Glutamatergic neuron (in vitro differentiated cells): Measurements from ENCODE around the gene PTPRN2. TPM values are rescaled to one million over a fixed set of nuclear protein-coding genes. Genes with fewer than 3 reads are reported as not detected.

Source experiments
- DNase-seq: peaks from one replicate; pipeline ENCODE4 v3.0.0; 2022
- H3K27ac Mint-ChIP-seq: one replicate; pipeline ENCODE4 v1.8.0; 2020; ENCODE audit warnings: mild to moderate bottlenecking, mixed read lengths, inconsistent platforms; ENCODE audit not compliant: unreplicated experiment
- H3K27me3 Mint-ChIP-seq: one replicate; pipeline ENCODE4 v1.8.0; 2020; ENCODE audit warnings: mild to moderate bottlenecking, moderate library complexity, mixed read lengths, inconsistent platforms; ENCODE audit not compliant: unreplicated experiment
- H3K36me3 Mint-ChIP-seq: one replicate; pipeline ENCODE4 v1.8.0; 2020; ENCODE audit warnings: mild to moderate bottlenecking, mixed read lengths, inconsistent platforms; ENCODE audit not compliant: unreplicated experiment
- H3K4me1 Mint-ChIP-seq: one replicate; pipeline ENCODE4 v1.8.0; 2020; ENCODE audit warnings: mild to moderate bottlenecking, low read depth, mixed read lengths, inconsistent platforms; ENCODE audit not compliant: unreplicated experiment
- H3K4me3 Mint-ChIP-seq: one replicate; pipeline ENCODE4 v1.8.0; 2020; ENCODE audit warnings: mild to moderate bottlenecking, mixed read lengths, inconsistent platforms; ENCODE audit not compliant: unreplicated experiment
- H3K9me3 Mint-ChIP-seq: one replicate; pipeline ENCODE4 v1.8.0; 2020; ENCODE audit warnings: mild to moderate bottlenecking, moderate library complexity, mixed read lengths, inconsistent platforms; ENCODE audit not compliant: unreplicated experiment
- CTCF ChIP-seq: fragments of 200-600 bp; sonication (generic); IDR thresholded peaks from one replicate; pipeline ENCODE4 v1.5.0; 2021; ENCODE audit not compliant: partially characterized antibody, unreplicated experiment
- total RNA-seq: library from RNA; stranded (reverse); fragmentation: NEBNext Ultra II Directional; extraction: Animal tissue kit (Norgen Biotek cat#: 25700); gene quantifications from one replicate; pipeline ENCODE4 v1.2.1, GENCODE V29; 2021; ENCODE audit not compliant: unreplicated experiment

The PTPRN2 gene
- total RNA-seq, 1 donor from 2014 or later: 49.0 TPM

- no peak overlapping the region for H3K27ac Mint-ChIP-seq
- DNase-seq: no peak
- no peak for TF ChIP-seq CTCF
- peaks cover 2% of the 10 kb centered on the region for H3K27me3 Mint-ChIP-seq
- H3K36me3 Mint-ChIP-seq: no peaks in the 10 kb centered on the region
- peaks cover 11% of the 10 kb centered on the region for H3K9me3 Mint-ChIP-seq
- H3K4me1 Mint-ChIP-seq: no peaks in the 10 kb centered on the region
- no peak overlapping the region for H3K4me3 Mint-ChIP-seq
These were observed 215.8 kb downstream of the PTPRN2 start for GRCh38 chr7:158371856-158372255.

- Mint-ChIP-seq H3K27ac (no peak overlapping the region), H3K4me1 (peaks cover 2% of the 10 kb centered on the region), H3K36me3 (peaks cover 5% of the 10 kb centered on the region), H3K27me3 (peaks cover 6% of the 10 kb centered on the region), H3K9me3 (peaks cover 13% of the 10 kb centered on the region), H3K4me3 (no peak overlapping the region)
- DNase-seq: no peak
- no peak for TF ChIP-seq CTCF
These were observed 217.8 kb downstream of the PTPRN2 start for GRCh38 chr7:158369866-158370265.

GRCh38 chr7:158369290-158369689, 218.3 kb downstream of the PTPRN2 start:
- TF ChIP-seq CTCF: no peak
- Mint-ChIP-seq H3K36me3 (peaks cover 5% of the 10 kb centered on the region), H3K27ac (no peak overlapping the region), H3K27me3 (peaks cover 12% of the 10 kb centered on the region), H3K4me3 (no peak overlapping the region), H3K4me1 (peaks cover 2% of the 10 kb centered on the region), H3K9me3 (peaks cover 17% of the 10 kb centered on the region)
- DNase-seq: no peak

GRCh38 chr7:158368449-158368848, 219.2 kb downstream of the PTPRN2 start:
- DNase-seq: no peak
- Mint-ChIP-seq H3K27ac (no peak overlapping the region), H3K4me3 (no peak overlapping the region), H3K36me3 (peaks cover 5% of the 10 kb centered on the region), H3K9me3 (peaks cover 16% of the 10 kb centered on the region), H3K4me1 (peaks cover 2% of the 10 kb centered on the region), H3K27me3 (peaks cover 13% of the 10 kb centered on the region)
- no peak for TF ChIP-seq CTCF

- Mint-ChIP-seq H3K27me3 (peaks cover 16% of the 10 kb centered on the region), H3K27ac (no peak overlapping the region), H3K4me3 (no peak overlapping the region), H3K4me1 (peaks cover 2% of the 10 kb centered on the region), H3K9me3 (peaks cover 18% of the 10 kb centered on the region), H3K36me3 (peaks cover 5% of the 10 kb centered on the region)
- no peak for DNase-seq
- TF ChIP-seq CTCF: no peak
These were observed 220.0 kb downstream of the PTPRN2 start for GRCh38 chr7:158367634-158367982.
